Measurements from ENCODE around the gene SHOX.
"Not testable (repeated sequence)": the region's sequence is repeated elsewhere in the genome, so short reads cannot be mapped to it uniquely, and the experiment has no call there.

The SHOX gene

GRCh38 chrX:621705-622503 is 8.7 kb upstream of the SHOX start:
- no peak for DNase-seq (ENCODE audit: low spot score)

- DNase-seq (ENCODE audit: low spot score), result not testable (repeated sequence)
These were observed 7.8 kb upstream of the SHOX start for GRCh38 chrX:622802-623201.

- no peak for DNase-seq (ENCODE audit: low spot score)
These were observed 7.4 kb upstream of the SHOX start for GRCh38 chrX:623268-623598.

DNA sequence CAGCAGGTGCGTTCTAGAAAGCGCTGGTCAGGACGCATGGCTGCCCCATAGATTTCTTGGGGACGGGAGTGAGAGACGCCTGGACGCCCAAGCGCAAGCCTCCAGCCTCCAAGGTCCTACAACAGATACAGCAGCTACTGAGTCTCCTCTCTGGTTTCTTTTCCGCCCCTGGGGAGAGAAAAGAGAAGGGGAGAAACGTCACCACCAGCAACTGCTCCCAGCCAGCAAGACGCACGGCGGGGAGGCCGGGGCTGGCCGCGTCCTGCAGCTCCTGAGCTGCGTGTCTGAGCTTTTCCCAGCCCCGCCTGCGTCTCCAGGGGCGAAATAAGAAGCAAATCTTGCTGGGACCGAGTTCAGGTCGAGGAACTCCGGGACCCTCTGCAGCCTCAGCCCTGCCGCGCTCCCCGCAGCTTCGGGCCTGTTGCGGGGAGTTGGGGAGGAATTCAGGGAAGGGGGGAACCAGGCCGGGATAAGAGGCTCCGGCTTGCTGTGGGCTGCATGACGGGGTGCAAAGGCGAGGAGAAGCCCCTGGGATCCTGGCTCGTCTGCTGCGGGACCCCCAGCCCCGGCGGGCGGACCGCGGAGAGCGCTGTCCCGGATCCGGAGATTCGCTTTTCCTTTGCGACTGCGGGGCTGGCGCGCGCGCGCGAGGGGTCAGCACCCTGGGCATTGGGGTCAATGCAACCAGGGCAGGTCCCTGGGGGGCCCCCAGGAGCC is 6.8 kb upstream of the SHOX start:
- DNase-seq (ENCODE audit: low spot score), result no peak

GRCh38 chrX:625137-625691 is 5.4 kb upstream of the SHOX start:
- DNase-seq (ENCODE audit: low spot score), result no peak

- DNase-seq (ENCODE audit: low spot score), result not testable (repeated sequence)
These were observed 4.5 kb upstream of the SHOX start for GRCh38 chrX:626047-626446.

DNA sequence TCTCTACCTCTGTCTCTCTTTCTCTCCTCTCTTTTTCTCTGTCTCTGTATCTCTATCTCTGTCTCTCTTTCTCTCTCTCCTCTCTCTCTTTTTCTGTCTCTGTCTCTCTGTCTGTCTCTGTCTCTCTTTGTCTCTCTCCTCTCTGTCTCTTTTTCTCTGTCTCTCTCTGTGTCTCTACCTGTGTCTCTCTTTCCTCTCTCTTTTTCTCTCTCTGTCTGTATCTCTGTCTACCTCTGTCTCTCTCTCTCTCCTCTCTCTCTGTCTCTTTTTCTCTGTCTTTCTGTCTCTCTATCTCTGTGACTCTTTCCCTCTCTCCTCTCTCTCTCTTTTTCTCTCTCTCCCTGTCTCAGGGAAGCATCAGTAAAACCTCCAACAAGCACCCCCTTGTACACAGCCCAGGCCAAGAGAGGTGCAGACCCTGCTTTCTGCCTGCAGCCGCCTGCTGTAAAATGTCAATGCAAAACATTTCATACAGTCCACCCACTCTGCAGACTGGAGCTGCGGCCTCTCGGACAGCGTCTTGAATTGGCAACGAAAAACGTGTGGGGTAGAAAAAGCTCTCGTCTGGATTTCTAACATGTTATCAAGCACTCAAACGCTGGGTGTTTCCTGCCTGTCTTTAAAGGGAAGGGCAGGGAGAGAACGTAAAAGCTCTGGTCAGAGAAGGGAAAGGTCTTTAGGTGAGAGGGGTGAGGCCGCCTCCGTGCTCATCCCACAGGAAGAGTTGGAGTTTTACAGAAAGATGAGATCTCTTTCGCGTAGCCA is 3.7 kb upstream of the SHOX start:
- no peak for DNase-seq (ENCODE audit: low spot score)

DNA sequence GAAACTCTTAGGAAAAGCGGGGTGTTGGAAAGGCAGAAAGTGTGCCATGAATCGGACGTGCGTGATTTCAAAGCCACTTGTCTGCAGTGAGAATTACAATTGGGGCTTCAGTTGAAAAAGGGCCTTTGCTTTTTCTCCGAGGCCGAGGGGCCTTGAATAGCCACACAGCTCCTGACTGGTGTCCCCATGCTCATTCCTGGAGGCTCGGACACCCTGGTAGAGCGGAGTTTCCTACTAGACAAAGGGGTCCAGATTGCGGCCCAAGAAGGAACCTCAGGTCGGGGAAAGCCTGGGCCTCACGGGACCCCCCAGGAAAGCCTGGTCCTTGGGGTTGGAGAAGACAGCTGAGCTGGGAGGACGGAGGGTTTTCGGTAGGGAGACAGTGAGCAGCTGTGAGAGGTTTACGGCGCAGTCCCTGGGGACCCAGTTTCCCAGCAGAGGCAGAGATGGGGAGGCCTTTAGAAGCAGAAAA is 3.0 kb upstream of the SHOX start:
- no peak for DNase-seq (ENCODE audit: low spot score)

- no peak for DNase-seq (ENCODE audit: low spot score)
These were observed 2.6 kb upstream of the SHOX start for GRCh38 chrX:627995-628394.

DNA sequence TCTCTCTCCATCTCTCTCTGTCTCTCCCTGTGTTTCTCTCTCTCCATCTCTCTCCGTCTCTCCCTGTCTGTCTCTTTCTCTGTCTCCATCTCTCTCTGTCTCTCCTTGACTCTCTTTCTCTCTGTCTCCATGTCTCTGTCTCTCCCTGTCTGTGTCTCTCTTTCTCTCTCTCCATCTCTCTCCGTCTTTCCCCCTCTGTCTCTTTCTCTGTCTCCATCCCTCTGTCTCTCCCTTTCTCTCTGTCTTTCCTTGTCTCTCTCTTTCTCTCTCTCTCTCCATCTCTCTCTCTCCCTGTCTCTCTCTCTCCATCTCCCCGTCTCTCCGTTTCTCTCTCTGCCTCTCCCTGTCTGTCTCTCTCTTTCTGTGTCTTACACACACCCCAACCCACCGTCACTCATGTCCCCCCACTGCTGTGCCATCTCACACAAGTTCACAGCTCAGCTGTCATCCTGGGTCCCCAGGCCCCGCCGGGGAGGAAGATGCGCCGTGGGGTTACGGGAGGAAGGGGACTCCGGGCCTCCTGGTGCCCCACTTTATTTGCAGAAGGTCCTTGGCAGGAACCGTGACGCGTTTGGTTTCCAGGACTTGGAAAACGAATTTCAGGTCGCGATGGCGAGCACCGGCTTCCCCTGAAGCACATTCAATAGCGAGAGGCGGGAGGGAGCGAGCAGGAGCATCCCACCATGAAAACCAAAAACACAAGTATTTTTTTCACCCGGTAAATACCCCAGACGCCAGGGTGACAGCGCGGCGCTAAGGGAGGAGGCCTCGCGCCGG is 1.2 kb upstream of the SHOX start:
- DNase-seq (ENCODE audit: low spot score), result no peak

DNA sequence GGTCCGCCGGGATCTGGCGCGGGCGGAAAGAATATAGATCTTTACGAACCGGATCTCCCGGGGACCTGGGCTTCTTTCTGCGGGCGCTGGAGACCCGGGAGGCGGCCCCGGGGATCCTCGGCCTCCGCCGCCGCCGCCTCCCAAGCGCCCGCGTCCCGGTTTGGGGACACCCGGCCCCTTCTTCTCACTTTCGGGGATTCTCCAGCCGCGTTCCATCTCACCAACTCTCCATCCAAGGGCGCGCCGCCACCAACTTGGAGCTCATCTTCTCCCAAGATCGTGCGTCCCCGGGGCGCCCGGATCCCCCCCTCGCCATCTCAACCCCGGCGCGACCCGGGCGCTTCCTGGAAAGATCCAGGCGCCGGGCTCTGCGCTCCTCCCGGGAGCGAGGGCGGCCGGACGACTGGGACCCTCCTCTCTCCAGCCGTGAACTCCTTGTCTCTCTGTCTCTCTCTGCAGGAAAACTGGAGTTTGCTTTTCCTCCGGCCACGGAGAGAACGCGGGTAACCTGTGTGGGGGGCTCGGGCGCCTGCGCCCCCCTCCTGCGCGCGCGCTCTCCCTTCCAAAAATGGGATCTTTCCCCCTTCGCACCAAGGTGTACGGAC is 482 bp upstream of the SHOX start:
- no peak for DNase-seq (ENCODE audit: low spot score)

DNA sequence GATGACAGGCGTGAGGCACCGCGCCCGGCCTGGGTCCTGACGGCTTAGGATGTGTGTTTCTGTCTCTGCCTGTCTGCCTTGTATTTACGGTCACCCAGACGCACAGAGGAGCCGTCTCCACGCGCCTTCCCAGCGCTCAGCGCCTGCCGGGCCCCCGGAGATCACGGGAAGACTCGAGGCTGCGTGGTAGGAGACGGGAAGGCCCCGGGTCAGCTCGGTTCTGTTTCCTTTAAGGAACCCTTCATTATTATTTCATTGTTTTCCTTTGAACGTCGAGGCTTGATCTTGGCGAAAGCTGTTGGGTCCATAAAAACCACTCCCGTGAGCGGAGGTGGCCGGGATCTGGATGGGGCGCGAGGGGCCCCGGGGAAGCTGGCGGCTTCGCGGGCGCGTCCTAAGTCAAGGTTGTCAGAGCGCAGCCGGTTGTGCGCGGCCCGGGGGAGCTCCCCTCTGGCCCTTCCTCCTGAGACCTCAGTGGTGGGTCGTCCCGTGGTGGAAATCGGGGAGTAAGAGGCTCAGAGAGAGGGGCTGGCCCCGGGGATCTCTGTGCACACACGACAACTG is 1.3 kb downstream of the SHOX start:
- no peak for DNase-seq (ENCODE audit: low spot score)

GRCh38 chrX:632366-633042 is 1.9 kb downstream of the SHOX start:
- no peak for DNase-seq (ENCODE audit: low spot score)

DNA sequence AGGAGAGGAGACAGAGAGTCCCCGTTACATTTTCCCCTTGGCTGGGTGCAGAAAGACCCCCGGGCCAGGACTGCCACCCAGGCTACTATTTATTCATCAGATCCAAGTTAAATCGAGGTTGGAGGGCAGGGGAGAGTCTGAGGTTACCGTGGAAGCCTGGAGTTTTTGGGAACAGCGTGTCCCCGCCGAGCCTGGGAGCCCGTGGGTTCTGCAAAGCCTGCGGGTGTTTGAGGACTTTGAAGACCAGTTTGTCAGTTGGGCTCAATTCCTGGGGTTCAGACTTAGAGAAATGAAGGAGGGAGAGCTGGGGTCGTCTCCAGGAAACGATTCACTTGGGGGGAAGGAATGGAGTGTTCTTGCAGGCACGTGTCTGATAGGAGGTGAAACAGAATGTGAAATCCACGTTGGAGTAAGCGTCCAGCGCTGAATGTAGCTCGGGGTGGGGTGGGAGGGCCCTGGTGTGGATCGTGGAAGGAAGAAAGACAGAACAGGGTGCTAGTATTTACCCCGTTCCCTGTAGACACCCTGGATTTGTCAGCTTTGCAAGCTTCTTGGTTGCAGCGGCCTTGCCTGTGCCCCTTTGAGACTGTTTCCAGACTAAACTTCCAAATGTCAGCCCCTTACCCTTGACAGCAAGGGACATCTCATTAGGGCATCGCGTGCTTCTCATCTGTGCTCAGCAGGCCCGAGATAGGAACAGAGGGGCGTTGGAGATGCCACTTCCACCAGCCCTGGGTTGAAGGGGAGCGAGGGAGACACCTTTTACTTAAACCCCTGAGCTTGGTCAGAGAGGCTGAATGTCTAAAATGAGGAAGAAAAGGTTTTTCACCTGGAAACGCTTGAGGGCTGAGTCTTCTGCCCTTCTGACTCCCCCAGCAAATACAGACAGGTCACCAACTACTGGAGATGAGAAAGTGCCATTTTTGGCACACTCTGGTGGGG is 2.7 kb downstream of the SHOX start:
- DNase-seq (ENCODE audit: low spot score), result no peak

- DNase-seq (ENCODE audit: low spot score), result no peak
These were observed 3.7 kb downstream of the SHOX start for GRCh38 chrX:633985-634958.

- no peak for DNase-seq (ENCODE audit: low spot score)
These were observed 5.0 kb downstream of the SHOX start for GRCh38 chrX:635428-636090.

- no peak for DNase-seq (ENCODE audit: low spot score)
These were observed 6.5 kb downstream of the SHOX start for GRCh38 chrX:636981-637659.
